Peyer's patch (tissue), 4 donors: Measurements from ENCODE around the gene CADM1.

Experiments
- CTCF ChIP-seq, 6 experiments: fragments of 450-650 bp in 4 of 6; fragments of 200-600 bp in 2 of 6; sonication (generic) in 1 of 6; IDR thresholded peaks; one replicate each; pipeline ENCODE4 v1.5.1; 2017 to 2019; ENCODE audit warnings: antibody characterized with exemption in 6 of 6, mild to moderate bottlenecking in 3 of 6, moderate library complexity in 1 of 6
- POLR2A ChIP-seq, 2 donors: fragments of 450-650 bp; IDR thresholded peaks; one replicate each; pipeline ENCODE4 v1.5.1; 2017; ENCODE audit warnings: antibody characterized with exemption in 2 of 2, mild to moderate bottlenecking in 2 of 2, moderate library complexity in 2 of 2

- TF ChIP-seq CTCF (IDR thresholded peaks at IDR 0.05) (no peak), POLR2A (IDR thresholded peaks at IDR 0.05) (no peak)
These were observed 236.3 kb downstream of the CADM1 start for GRCh38 chr11:115267871-115268270.
